Measurements from ENCODE around the gene CCND1.
"Not testable (repeated sequence)": the region's sequence is repeated elsewhere in the genome, so short reads cannot be mapped to it uniquely, and the experiment has no call there.

CCND1 gene

GRCh38 chr11:69617220-69617619 lies 23.7 kb upstream of the CCND1 start:
- no peak for DNase-seq (ENCODE audit: extremely low spot score, insufficient read length, low read depth)

GRCh38 chr11:69617682-69618081 lies 23.3 kb upstream of the CCND1 start:
- no peak for FAIRE-seq

More at GRCh38 chr11:69617220-69617619, 23.7 kb upstream of the CCND1 start:
- no peak for FAIRE-seq

GRCh38 chr11:69618237-69618636 lies 22.7 kb upstream of the CCND1 start:
- DNase-seq (ENCODE audit: extremely low spot score, insufficient read length, low read depth) (no peak), FAIRE-seq (no peak)

More at GRCh38 chr11:69617682-69618081, 23.3 kb upstream of the CCND1 start:
- DNase-seq (ENCODE audit: extremely low spot score, insufficient read length, low read depth), result no peak

GRCh38 chr11:69620683-69621290 lies 20.2 kb upstream of the CCND1 start:
- DNase-seq (ENCODE audit: extremely low spot score, insufficient read length, low read depth) (no peak), FAIRE-seq (no peak)

DNA sequence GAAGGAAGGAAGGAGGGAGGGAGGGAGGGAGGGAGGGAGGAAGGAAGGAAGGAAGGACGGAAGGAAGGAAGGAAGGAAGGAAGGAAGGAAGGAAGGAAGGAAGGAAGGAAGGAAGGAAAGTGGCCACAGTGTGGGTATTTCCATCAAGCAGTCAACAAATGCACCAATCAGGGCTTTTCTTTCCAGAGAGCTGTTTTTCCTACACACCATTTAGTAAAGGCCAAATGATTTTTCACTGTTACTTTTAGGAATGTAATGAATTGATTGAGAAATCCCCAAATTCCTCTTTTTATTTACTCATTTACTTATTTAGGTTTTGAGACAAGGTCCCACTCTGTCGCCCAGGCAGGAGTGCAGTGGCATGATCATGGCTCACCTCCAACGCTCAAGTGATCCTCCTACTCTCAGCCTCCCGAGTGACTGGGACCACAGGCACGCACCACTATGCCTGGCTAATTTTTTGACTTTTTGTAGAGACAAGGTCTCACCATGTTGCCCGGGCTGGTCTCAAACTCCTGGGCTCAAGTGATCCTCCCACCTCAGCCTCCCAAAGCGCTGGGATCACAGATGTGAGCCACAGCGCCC lies 18.8 kb upstream of the CCND1 start:
- FAIRE-seq; DNase-seq (ENCODE audit: extremely low spot score, insufficient read length, low read depth): not testable (repeated sequence)

DNA sequence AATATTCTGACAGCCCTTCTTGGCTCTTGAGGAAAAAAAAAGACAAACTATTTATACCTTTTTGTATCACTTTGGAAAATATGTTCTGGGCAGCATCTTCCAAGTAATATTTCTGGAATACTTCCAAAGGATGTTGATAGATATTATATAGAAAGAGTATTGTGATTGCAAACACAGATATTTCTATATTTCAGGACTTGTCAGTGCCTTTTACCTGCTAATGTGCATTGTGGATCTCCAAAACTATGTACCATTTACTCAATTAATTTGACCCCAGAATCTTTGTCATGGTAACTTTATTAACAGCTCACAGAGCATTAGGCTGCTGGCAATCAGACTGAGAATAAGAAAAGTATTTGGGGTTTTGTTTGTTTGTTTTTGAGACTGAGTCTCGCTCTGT lies 16.7 kb upstream of the CCND1 start:
- FAIRE-seq, result no peak
- no peak for DNase-seq (ENCODE audit: extremely low spot score, insufficient read length, low read depth)

- no peak for DNase-seq (ENCODE audit: extremely low spot score, insufficient read length, low read depth)
- FAIRE-seq, result no peak
Observed at GRCh38 chr11:69625476-69625875, 15.5 kb upstream of the CCND1 start.

GRCh38 chr11:69627551-69627950 lies 13.4 kb upstream of the CCND1 start:
- no peak for FAIRE-seq

GRCh38 chr11:69630017-69630416 lies 10.9 kb upstream of the CCND1 start:
- FAIRE-seq (no peak), DNase-seq (ENCODE audit: extremely low spot score, insufficient read length, low read depth) (no peak)

More at GRCh38 chr11:69627551-69627950, 13.4 kb upstream of the CCND1 start:
- no peak for DNase-seq (ENCODE audit: extremely low spot score, insufficient read length, low read depth)

GRCh38 chr11:69630424-69630823 lies 10.5 kb upstream of the CCND1 start:
- DNase-seq (ENCODE audit: extremely low spot score, insufficient read length, low read depth), result no peak
- no peak for FAIRE-seq

- no peak for FAIRE-seq
Observed at GRCh38 chr11:69632900-69633299, 8.1 kb upstream of the CCND1 start.

GRCh38 chr11:69634069-69634468 lies 6.9 kb upstream of the CCND1 start:
- FAIRE-seq (no peak), DNase-seq (ENCODE audit: extremely low spot score, insufficient read length, low read depth) (no peak)

More at GRCh38 chr11:69632900-69633299, 8.1 kb upstream of the CCND1 start:
- no peak for DNase-seq (ENCODE audit: extremely low spot score, insufficient read length, low read depth)

DNA sequence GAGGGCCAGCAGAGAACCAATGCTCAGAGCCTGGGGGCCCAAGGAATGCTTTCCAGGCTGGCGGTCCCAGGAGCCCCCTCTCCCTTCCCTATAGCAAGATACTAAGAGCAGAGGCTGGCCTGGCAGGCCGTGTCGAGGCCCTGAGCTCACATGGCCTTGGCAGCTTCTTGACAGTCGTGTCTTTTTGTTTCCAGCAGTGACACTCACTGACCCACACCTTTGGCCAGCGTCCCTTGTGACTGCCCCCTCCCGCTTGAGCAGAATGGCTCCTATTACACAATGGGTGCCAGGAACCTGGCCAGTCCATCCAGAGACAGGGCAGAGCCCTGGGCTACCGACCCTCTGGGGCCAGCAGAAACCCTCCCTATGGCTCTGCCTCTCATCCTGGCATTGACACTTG lies 6.4 kb upstream of the CCND1 start:
- DNase-seq (ENCODE audit: extremely low spot score, insufficient read length, low read depth) (no peak), FAIRE-seq (no peak)

- DNase-seq (ENCODE audit: extremely low spot score, insufficient read length, low read depth), result no peak
- no peak for FAIRE-seq
Observed at GRCh38 chr11:69635195-69635594, 5.8 kb upstream of the CCND1 start.

- no peak for DNase-seq (ENCODE audit: extremely low spot score, insufficient read length, low read depth)
- no peak for FAIRE-seq
Observed at GRCh38 chr11:69635804-69636511, 5.0 kb upstream of the CCND1 start.

DNA sequence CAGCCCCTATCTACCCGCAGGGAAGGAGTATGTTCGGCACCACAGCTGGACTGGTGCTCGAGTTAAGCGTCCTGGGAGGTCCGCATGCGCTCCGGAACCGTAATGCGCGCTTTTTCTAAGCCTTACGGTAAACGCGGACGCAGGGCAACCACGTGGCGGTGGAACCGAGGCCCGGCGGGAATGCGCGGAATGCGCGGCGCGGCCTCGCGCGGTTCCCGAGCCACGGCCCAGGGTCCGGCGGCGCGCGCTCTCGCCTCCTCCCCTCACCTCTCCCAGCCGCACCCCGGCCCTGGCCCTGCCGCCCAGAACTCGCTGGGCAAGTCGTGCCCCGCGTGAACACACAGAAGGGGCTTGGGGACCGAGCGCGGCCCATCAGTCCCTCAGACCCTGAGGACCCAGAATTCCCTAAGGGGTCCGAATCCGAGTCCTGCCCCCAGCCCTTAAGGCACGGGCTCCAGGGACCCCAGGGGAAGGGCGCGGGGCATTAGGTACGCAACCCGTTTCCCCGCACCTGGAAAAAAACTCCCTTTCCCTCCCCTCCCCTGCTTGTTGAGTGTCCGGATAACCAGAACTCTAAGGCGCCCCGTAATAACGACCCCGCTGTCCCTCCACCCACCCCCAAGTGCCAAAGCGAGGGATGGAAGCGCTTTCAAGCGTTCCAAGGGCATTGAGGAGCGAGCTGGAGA lies 4.3 kb upstream of the CCND1 start:
- DNase-seq (ENCODE audit: extremely low spot score, insufficient read length, low read depth), result no peak

DNA sequence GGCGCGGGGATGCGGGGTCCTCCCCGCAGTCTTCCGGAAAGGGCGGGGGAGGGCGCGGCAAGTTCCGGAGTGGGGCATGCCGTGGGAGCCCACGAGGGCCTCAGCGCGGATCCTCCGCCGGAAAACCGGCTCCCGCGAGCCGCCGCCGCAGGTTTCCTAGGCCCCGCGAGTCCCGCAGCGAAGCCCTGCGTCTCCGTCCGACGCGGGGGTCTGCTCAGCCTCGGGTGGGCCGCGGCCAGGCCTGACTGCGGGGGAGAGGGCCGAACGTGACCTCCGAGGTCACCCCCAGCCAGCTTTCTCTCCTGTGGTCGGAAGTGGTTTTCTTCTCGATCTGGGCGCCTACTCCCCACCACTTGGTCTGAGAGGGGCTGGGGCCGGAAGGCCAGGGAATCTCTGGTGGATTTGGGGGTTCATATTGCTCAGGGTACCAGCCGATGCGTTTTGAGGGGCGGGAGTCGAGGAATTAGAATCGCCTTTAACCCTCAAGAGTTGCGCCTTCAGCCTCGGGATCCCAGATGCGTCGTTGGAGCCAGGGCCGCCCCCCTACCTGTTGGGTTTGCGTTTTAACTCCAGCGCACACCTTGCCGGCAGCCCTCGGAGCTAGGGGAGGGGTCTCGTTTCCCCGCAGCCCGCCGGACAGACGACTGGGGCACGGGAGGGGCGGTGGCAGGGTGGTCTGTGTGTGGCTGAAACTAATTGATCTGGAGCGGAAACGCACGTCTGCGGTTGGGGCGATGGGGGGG lies 3.6 kb upstream of the CCND1 start:
- DNase-seq (ENCODE audit: extremely low spot score, insufficient read length, low read depth) (no peak), FAIRE-seq (no peak)

More for the DNA sequence above, 4.3 kb upstream of the CCND1 start:
- FAIRE-seq, result no peak

GRCh38 chr11:69637941-69638871 lies 2.8 kb upstream of the CCND1 start:
- FAIRE-seq (no peak), DNase-seq (ENCODE audit: extremely low spot score, insufficient read length, low read depth) (no peak)
